Osteocyte (in vitro differentiated cells): ENCODE results near the gene IDH3G. TPM values are rescaled to one million over a fixed set of nuclear protein-coding genes. Genes with fewer than 3 reads are reported as not detected.

Experiments used
- DNase-seq: peaks from one replicate; pipeline ENCODE4 v3.0.0; 2021; ENCODE audit warnings: mixed read lengths; ENCODE audit not compliant: unreplicated experiment; ENCODE audit errors: extremely low spot score
- H3K27ac Mint-ChIP-seq: one replicate; pipeline ENCODE4 v1.8.0; 2021; ENCODE audit warnings: mild to moderate bottlenecking, mixed read lengths; ENCODE audit not compliant: unreplicated experiment
- H3K27me3 Mint-ChIP-seq: one replicate; pipeline ENCODE4 v1.8.0; 2021; ENCODE audit warnings: mixed read lengths; ENCODE audit not compliant: unreplicated experiment
- H3K36me3 Mint-ChIP-seq: one replicate; pipeline ENCODE4 v1.8.0; 2021; ENCODE audit warnings: mixed read lengths; ENCODE audit not compliant: unreplicated experiment
- H3K4me1 Mint-ChIP-seq: one replicate; pipeline ENCODE4 v1.8.0; 2021; ENCODE audit warnings: mixed read lengths; ENCODE audit not compliant: unreplicated experiment
- H3K4me3 Mint-ChIP-seq: one replicate; pipeline ENCODE4 v1.8.0; 2021; ENCODE audit warnings: mild to moderate bottlenecking, moderate library complexity, mixed read lengths; ENCODE audit not compliant: unreplicated experiment
- H3K9me3 Mint-ChIP-seq: one replicate; pipeline ENCODE4 v1.8.0; 2021; ENCODE audit warnings: mixed read lengths; ENCODE audit not compliant: unreplicated experiment
- CTCF ChIP-seq: fragments of 200-600 bp; sonication (generic); IDR thresholded peaks from 2 replicates; pipeline ENCODE4 v1.5.0; 2021; ENCODE audit warnings: antibody characterized with exemption, mild to moderate bottlenecking, moderate library complexity
- total RNA-seq: library from RNA; stranded (reverse); gene quantifications from 2 replicates; pipeline ENCODE4 v1.2.1, GENCODE V29; 2021

IDH3G gene
- total RNA-seq, 1 donor from 2014 or later = 63.5 TPM

- H3K4me1 Mint-ChIP-seq = peaks cover 17% of the 10 kb centered on the region
- TF ChIP-seq CTCF = no peak
- H3K9me3 Mint-ChIP-seq = no peaks in the 10 kb centered on the region
- H3K36me3 Mint-ChIP-seq = no peaks in the 10 kb centered on the region
- H3K27me3 Mint-ChIP-seq = no peaks in the 10 kb centered on the region
- DNase-seq = no peak
- peak overlapping the region; percentile 78 for H3K27ac Mint-ChIP-seq
- H3K4me3 Mint-ChIP-seq = peak overlapping the region; percentile 63
These were observed 27.9 kb downstream of the IDH3G start for GRCh38 chrX:153766098-153766817.

- H3K4me1 Mint-ChIP-seq = peaks cover 17% of the 10 kb centered on the region
- no peak for DNase-seq
- H3K9me3 Mint-ChIP-seq = no peaks in the 10 kb centered on the region
- no peak for TF ChIP-seq CTCF
- peak overlapping the region; percentile 78 for H3K27ac Mint-ChIP-seq
- no peaks in the 10 kb centered on the region for H3K36me3 Mint-ChIP-seq
- peak overlapping the region; percentile 63 for H3K4me3 Mint-ChIP-seq
- H3K27me3 Mint-ChIP-seq = no peaks in the 10 kb centered on the region
These were observed 28.8 kb downstream of the IDH3G start for GRCh38 chrX:153765138-153766079.

- no peak overlapping the region for H3K4me3 Mint-ChIP-seq
- DNase-seq = no peak
- H3K36me3 Mint-ChIP-seq = no peaks in the 10 kb centered on the region
- H3K4me1 Mint-ChIP-seq = peaks cover 17% of the 10 kb centered on the region
- no peak for TF ChIP-seq CTCF
- no peak overlapping the region for H3K27ac Mint-ChIP-seq
- H3K27me3 Mint-ChIP-seq = no peaks in the 10 kb centered on the region
- H3K9me3 Mint-ChIP-seq = no peaks in the 10 kb centered on the region
These were observed 29.4 kb downstream of the IDH3G start for GRCh38 chrX:153764786-153765137.

GRCh38 chrX:153763989-153764755 lies 30.0 kb downstream of the IDH3G start, which contains the start of gene PLXNB3:
TSS of gene PLXNB3 (plus strand) at chrX:153764249. CDS start at chrX:153765536, 1,287 bp downstream.
- no peaks in the 10 kb centered on the region for H3K36me3 Mint-ChIP-seq
- peak within 1 kb of the TSS; percentile 55 for H3K4me3 Mint-ChIP-seq
- H3K27ac Mint-ChIP-seq = no peak within 1 kb of the TSS
- peaks cover 17% of the 10 kb centered on the region for H3K4me1 Mint-ChIP-seq
- no peaks in the 10 kb centered on the region for H3K27me3 Mint-ChIP-seq
- no peak for DNase-seq
- peak; percentile 80 for TF ChIP-seq CTCF
- no peaks in the 10 kb centered on the region for H3K9me3 Mint-ChIP-seq
